Loucy (cell line): ENCODE measurements around the gene RALGDS.

Experiments
- CTCF ChIP-seq: fragments of 200-600 bp; sonication (generic); conservative IDR thresholded peaks from 2 replicates; pipeline ENCODE4 v1.5.1; 2014; ENCODE audit warnings: mild to moderate bottlenecking, antibody characterized with exemption, low read length
- EZH2phosphoT487 ChIP-seq: fragments of 200-600 bp; IDR thresholded peaks from 2 replicates; pipeline ENCODE4 v1.6.1; 2018; ENCODE audit warnings: antibody characterized with exemption, mild to moderate bottlenecking, moderate library complexity, borderline replicate concordance

- TF ChIP-seq CTCF: no peak
- TF ChIP-seq EZH2phosphoT487: no peak
Measured at GRCh38 chr9:133126697-133127339, 5.8 kb upstream of the RALGDS start.
